ENCODE measurements around the gene MLXIPL.
A peak's percentile ranks its signal among the peaks of the same experiment; 100 is the strongest.
"Not testable (repeated sequence)": the region's sequence is repeated elsewhere in the genome, so short reads cannot be mapped to it uniquely, and the experiment has no call there.

The MLXIPL gene

GRCh38 chr7:73582664-73583202 lies 41.6 kb downstream of the MLXIPL start:
- no peak for DNase-seq (ENCODE audit: low read depth)

GRCh38 chr7:73581006-73581405 lies 43.3 kb downstream of the MLXIPL start:
- not testable (repeated sequence) for DNase-seq (ENCODE audit: low read depth)

GRCh38 chr7:73578342-73579128 lies 45.8 kb downstream of the MLXIPL start, which contains the start of gene TBL2:
Gene TBL2 (minus strand): TSS chr7:73578579. CDS start chr7:73578549, 30 bp downstream.
- peak; percentile 98 for DNase-seq (ENCODE audit: low read depth)

- DNase-seq (ENCODE audit: low read depth) = no peak
These were observed 46.5 kb downstream of the MLXIPL start for GRCh38 chr7:73577627-73578341.

GRCh38 chr7:73573791-73574190 lies 50.5 kb downstream of the MLXIPL start:
- DNase-seq (ENCODE audit: low read depth) = no peak

- DNase-seq (ENCODE audit: low read depth) = no peak
These were observed 51.0 kb downstream of the MLXIPL start for GRCh38 chr7:73573276-73573675.

GRCh38 chr7:73572767-73573186 lies 51.5 kb downstream of the MLXIPL start:
- DNase-seq (ENCODE audit: low read depth) = no peak

- no peak for DNase-seq (ENCODE audit: low read depth)
These were observed 53.3 kb downstream of the MLXIPL start for GRCh38 chr7:73570977-73571376.

GRCh38 chr7:73570521-73570920 lies 53.8 kb downstream of the MLXIPL start:
- no peak for DNase-seq (ENCODE audit: low read depth)

GRCh38 chr7:73569042-73569608 lies 55.2 kb downstream of the MLXIPL start:
- DNase-seq (ENCODE audit: low read depth) = no peak

GRCh38 chr7:73567846-73568685 lies 56.3 kb downstream of the MLXIPL start:
- DNase-seq (ENCODE audit: low read depth) = no peak

- DNase-seq (ENCODE audit: low read depth) = no peak
These were observed 57.2 kb downstream of the MLXIPL start for GRCh38 chr7:73567140-73567539.

- DNase-seq (ENCODE audit: low read depth) = not testable (repeated sequence)
These were observed 57.9 kb downstream of the MLXIPL start for GRCh38 chr7:73566431-73566830.

- DNase-seq (ENCODE audit: low read depth) = no peak
These were observed 58.5 kb downstream of the MLXIPL start for GRCh38 chr7:73565675-73566340.

GRCh38 chr7:73560109-73560835 lies 64.0 kb downstream of the MLXIPL start:
- DNase-seq (ENCODE audit: low read depth) = no peak

- peak; percentile 64 for DNase-seq (ENCODE audit: low read depth)
These were observed 66.7 kb downstream of the MLXIPL start, which contains the start of gene BCL7B for GRCh38 chr7:73557397-73558257. Gene BCL7B (minus strand): TSS chr7:73557690. CDS start chr7:73557578, 112 bp downstream.

GRCh38 chr7:73557108-73557396 lies 67.3 kb downstream of the MLXIPL start:
- DNase-seq (ENCODE audit: low read depth) = peak; percentile 86

- no peak for DNase-seq (ENCODE audit: low read depth)
These were observed 67.9 kb downstream of the MLXIPL start for GRCh38 chr7:73556208-73557107.
